Activated CD8-positive, alpha-beta T cell treated with anti-CD3 and anti-CD28 coated beads for 36 hours (primary cell): Measurements from ENCODE around the gene KIZ. TPM values are rescaled to one million over a fixed set of nuclear protein-coding genes. Genes with fewer than 3 reads are reported as not detected.

ENCODE experiments used
- ATAC-seq: fragments of 200-7000 bp; cut with Tn5 transposase; one replicate; pipeline ENCODE4 v1.10.0; 2021; ENCODE audit warnings: mild to moderate bottlenecking, moderate library complexity
- CTCF ChIA-PET: fragments of 350-600 bp; sonication (Branson Sonifier 250); formaldehyde crosslinking; loops from one replicate; lab custom pipeline; 2021; ENCODE audit warnings: antibody characterized with exemption; lab: Charles Lee
- POLR2A ChIA-PET: fragments of 350-600 bp; sonication (Branson Sonifier 250); formaldehyde crosslinking; loops from one replicate; lab custom pipeline; 2021; ENCODE audit warnings: antibody characterized with exemption; lab: Charles Lee
- DNase-seq: peaks from one replicate; pipeline ENCODE4 v3.0.0-alpha.2; 2020
- H3K27ac Mint-ChIP-seq: one replicate; pipeline ENCODE4 v1.8.0; 2021; ENCODE audit warnings: mild to moderate bottlenecking, mixed read lengths
- H3K27me3 Mint-ChIP-seq: one replicate; pipeline ENCODE4 v1.8.0; 2021; ENCODE audit warnings: mixed read lengths
- H3K36me3 Mint-ChIP-seq: one replicate; pipeline ENCODE4 v1.8.0; 2021; ENCODE audit warnings: low read depth, mixed read lengths
- H3K4me1 Mint-ChIP-seq: one replicate; pipeline ENCODE4 v1.8.0; 2021; ENCODE audit warnings: low read depth, mixed read lengths
- H3K4me3 Mint-ChIP-seq: one replicate; pipeline ENCODE4 v1.8.0; 2021; ENCODE audit warnings: mild to moderate bottlenecking, moderate library complexity, mixed read lengths
- H3K9me3 Mint-ChIP-seq: one replicate; pipeline ENCODE4 v1.8.0; 2021; ENCODE audit warnings: mixed read lengths
- CTCF ChIP-seq: fragments of 200-600 bp; IDR thresholded peaks from one replicate; pipeline ENCODE4 v1.8.0; 2022; ENCODE audit warnings: antibody characterized with exemption, mild to moderate bottlenecking
- intact Hi-C: fragments of 100-400 bp; cut with micrococcal nuclease; formaldehyde crosslinking; loops from one replicate; pipeline ENCODE4 v1.10.0; 2022
- total RNA-seq, 2 experiments: library from RNA; stranded (reverse); gene quantifications; one replicate each; pipeline ENCODE4 v1.2.3, GENCODE V29; 2021

The KIZ gene
- total RNA-seq, 2 experiments from 2014 or later, result 13.1 to 13.2 TPM

- CTCF ChIA-PET, result no interaction called here
- Mint-ChIP-seq H3K9me3 (no peaks in the 10 kb centered on the region), H3K4me3 (no peak overlapping the region), H3K36me3 (no peaks in the 10 kb centered on the region), H3K27ac (no peak overlapping the region), H3K27me3 (peaks cover 55% of the 10 kb centered on the region), H3K4me1 (no peaks in the 10 kb centered on the region)
- intact Hi-C loops, result no loop called here
- no peak for DNase-seq
- POLR2A ChIA-PET, result no interaction called here
- TF ChIP-seq CTCF, result no peak
- no peak for ATAC-seq
Measured at GRCh38 chr20:21087862-21088540, 37.9 kb upstream of the KIZ start.

GRCh38 chr20:21089391-21089790 lies 36.5 kb upstream of the KIZ start:
- Mint-ChIP-seq H3K9me3 (no peaks in the 10 kb centered on the region), H3K4me1 (no peaks in the 10 kb centered on the region), H3K27ac (no peak overlapping the region), H3K36me3 (no peaks in the 10 kb centered on the region), H3K27me3 (peaks cover 57% of the 10 kb centered on the region), H3K4me3 (no peak overlapping the region)
- TF ChIP-seq CTCF, result no peak
- ChIA-PET POLR2A (interaction anchor here (0.7 kb wide), 1 partner anchor 9 kb away, joined by 4 read pairs; no protein-coding TSS in a partner anchor), CTCF (interaction anchor here (1.6 kb wide), 1 partner anchor 13 kb away, joined by 4 read pairs; no protein-coding TSS in a partner anchor)
- ATAC-seq, result no peak
- DNase-seq, result no peak
- intact Hi-C loops, result no loop called here

DNA sequence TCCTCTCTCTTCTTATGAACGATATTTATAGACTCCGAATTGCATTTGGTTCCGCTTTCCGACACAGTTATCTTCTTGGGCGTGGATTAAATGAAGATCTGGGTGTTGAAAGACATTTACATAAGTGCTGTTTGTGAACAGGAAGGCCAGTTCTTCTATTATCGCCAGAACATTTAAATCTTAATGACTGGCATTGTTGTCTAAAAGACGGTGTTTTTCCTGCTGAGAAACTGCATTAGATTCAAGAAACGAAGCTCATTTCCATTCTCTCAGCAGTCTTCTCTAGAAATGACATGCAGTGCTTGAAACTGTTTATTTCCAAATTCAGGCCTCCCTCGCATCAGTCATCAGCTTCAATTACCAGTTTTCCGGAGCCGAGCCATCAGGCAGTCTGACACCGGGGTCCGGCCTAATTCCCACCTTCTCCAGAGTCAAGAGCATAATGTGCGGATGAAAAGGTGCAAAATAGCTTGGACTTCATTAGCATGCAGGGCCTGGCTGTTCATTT lies 35.7 kb upstream of the KIZ start:
- ChIA-PET POLR2A (interaction anchor here (0.7 kb wide), 1 partner anchor 8 kb away, joined by 4 read pairs; no protein-coding TSS in a partner anchor), CTCF (interaction anchor here (1.6 kb wide), 1 partner anchor 14 kb away, joined by 4 read pairs; no protein-coding TSS in a partner anchor)
- Mint-ChIP-seq H3K27me3 (peaks cover 51% of the 10 kb centered on the region), H3K4me1 (no peaks in the 10 kb centered on the region), H3K4me3 (no peak overlapping the region), H3K27ac (no peak overlapping the region), H3K9me3 (no peaks in the 10 kb centered on the region), H3K36me3 (no peaks in the 10 kb centered on the region)
- intact Hi-C loops, result no loop called here
- TF ChIP-seq CTCF, result no peak
- ATAC-seq, result no peak
- DNase-seq, result no peak

- intact Hi-C loops, result no loop called here
Measured at GRCh38 chr20:21090721-21091120, 35.2 kb upstream of the KIZ start.

More at GRCh38 chr20:21090721-21091120, 35.2 kb upstream of the KIZ start:
- no peak overlapping the region for H3K4me3 Mint-ChIP-seq
- peaks cover 55% of the 10 kb centered on the region for H3K27me3 Mint-ChIP-seq
- H3K27ac Mint-ChIP-seq, result no peak overlapping the region
- no peaks in the 10 kb centered on the region for H3K4me1 Mint-ChIP-seq
- ChIA-PET POLR2A (no interaction called here), CTCF (interaction anchor here (1.6 kb wide), 1 partner anchor 15 kb away, joined by 4 read pairs; no protein-coding TSS in a partner anchor)
- ATAC-seq (no peak), DNase-seq (no peak)
- no peak for TF ChIP-seq CTCF
- no peaks in the 10 kb centered on the region for H3K9me3 Mint-ChIP-seq
- H3K36me3 Mint-ChIP-seq, result no peaks in the 10 kb centered on the region
